Caco-2 (cell line): ENCODE measurements around the gene EXOC2. TPM values are rescaled to one million over a fixed set of nuclear protein-coding genes. Genes with fewer than 3 reads are reported as not detected.

Experiments used
- BruUV-seq: library from RNA; stranded (reverse); fragments of 400-500 nt; replicated peaks from 2 replicates; lab custom pipeline; 2021; lab: Mats Ljungman, UMichigan
- CTCF ChIA-PET: fragments of 300-600 bp; sonication (Branson Sonifier 250); formaldehyde crosslinking; loops from one replicate; lab custom pipeline; 2022; ENCODE audit warnings: antibody characterized with exemption; lab: Charles Lee
- POLR2A ChIA-PET: fragments of 300-600 bp; sonication (Branson Sonifier 250); formaldehyde crosslinking; loops from one replicate; lab custom pipeline; 2022; ENCODE audit warnings: antibody characterized with exemption; lab: Charles Lee
- DNase-seq, 2 experiments: peaks; one replicate each; pipeline versions ENCODE4 v3.0.0 to v3.0.0-alpha.2; 2020 to 2022
- H3K27me3 ChIP-seq: replicated peaks from 2 replicates; pipeline ENCODE4 v1.6.0; 2011; ENCODE audit warnings: low read length; ENCODE audit not compliant: control insufficient read depth, insufficient read depth
- H3K36me3 ChIP-seq: 2 replicates; pipeline ENCODE4 v1.5.1; 2011; ENCODE audit warnings: low read length; ENCODE audit not compliant: control insufficient read depth, insufficient read depth
- H3K4me1 ChIP-seq: fragments of 250-450 bp; sonication (Bioruptor Pico); 2 replicates; pipeline ENCODE4 v1.5.1; 2020; ENCODE audit warnings: mild to moderate bottlenecking
- H3K4me3 ChIP-seq: 2 replicates; pipeline ENCODE4 v1.5.1; 2011; ENCODE audit warnings: low read depth, mild to moderate bottlenecking, control low read depth, low read length
- H3K9me3 ChIP-seq: fragments of 250-450 bp; sonication (Bioruptor Pico); 2 replicates; pipeline ENCODE4 v1.5.1; 2020; ENCODE audit warnings: mild to moderate bottlenecking, moderate library complexity
- H3K27ac Mint-ChIP-seq: one replicate; pipeline ENCODE4 v1.8.0; 2022; ENCODE audit warnings: mixed read lengths; ENCODE audit not compliant: unreplicated experiment
- H3K27me3 Mint-ChIP-seq: one replicate; pipeline ENCODE4 v1.8.0; 2022; ENCODE audit warnings: mixed read lengths; ENCODE audit not compliant: insufficient read depth, unreplicated experiment
- H3K36me3 Mint-ChIP-seq: one replicate; pipeline ENCODE4 v1.8.0; 2022; ENCODE audit warnings: mild to moderate bottlenecking, mixed read lengths; ENCODE audit not compliant: insufficient read depth, unreplicated experiment
- H3K4me1 Mint-ChIP-seq: one replicate; pipeline ENCODE4 v1.8.0; 2022; ENCODE audit warnings: low read depth, mixed read lengths; ENCODE audit not compliant: unreplicated experiment
- H3K4me3 Mint-ChIP-seq: one replicate; pipeline ENCODE4 v1.8.0; 2022; ENCODE audit warnings: mild to moderate bottlenecking, moderate library complexity, mixed read lengths; ENCODE audit not compliant: unreplicated experiment
- H3K9me3 Mint-ChIP-seq: one replicate; pipeline ENCODE4 v1.8.0; 2022; ENCODE audit warnings: mixed read lengths; ENCODE audit not compliant: unreplicated experiment
- intact Hi-C: fragments of 100-400 bp; cut with micrococcal nuclease; formaldehyde crosslinking; loops from one replicate; pipeline ENCODE4 v1.10.0; 2022; ENCODE audit not compliant: unreplicated experiment
- total RNA-seq: library from RNA; stranded (reverse); gene quantifications from 2 replicates; pipeline ENCODE4 v1.2.3, GENCODE V29; 2022
- TF ChIP-seq, protein P1 (sequence below), 2 experiments: fragments of 200-600 bp in 1 of 2; IDR thresholded peaks; 1 replicate in 1 of 2; 2 replicates in 1 of 2; pipeline versions ENCODE4 v1.5.1 to v1.8.0; 2011 to 2022; ENCODE audit warnings: antibody characterized with exemption in 1 of 2, control low read depth in 1 of 2, inconsistent platforms in 1 of 2, low read depth in 1 of 2, low read length in 1 of 2, mild to moderate bottlenecking in 1 of 2, moderate library complexity in 1 of 2; ENCODE audit not compliant: insufficient read depth in 1 of 2, severe bottlenecking in 1 of 2, unreplicated experiment in 1 of 2

Gene EXOC2
- total RNA-seq, 1 experiment from 2014 or later = 21.4 TPM

DNA sequence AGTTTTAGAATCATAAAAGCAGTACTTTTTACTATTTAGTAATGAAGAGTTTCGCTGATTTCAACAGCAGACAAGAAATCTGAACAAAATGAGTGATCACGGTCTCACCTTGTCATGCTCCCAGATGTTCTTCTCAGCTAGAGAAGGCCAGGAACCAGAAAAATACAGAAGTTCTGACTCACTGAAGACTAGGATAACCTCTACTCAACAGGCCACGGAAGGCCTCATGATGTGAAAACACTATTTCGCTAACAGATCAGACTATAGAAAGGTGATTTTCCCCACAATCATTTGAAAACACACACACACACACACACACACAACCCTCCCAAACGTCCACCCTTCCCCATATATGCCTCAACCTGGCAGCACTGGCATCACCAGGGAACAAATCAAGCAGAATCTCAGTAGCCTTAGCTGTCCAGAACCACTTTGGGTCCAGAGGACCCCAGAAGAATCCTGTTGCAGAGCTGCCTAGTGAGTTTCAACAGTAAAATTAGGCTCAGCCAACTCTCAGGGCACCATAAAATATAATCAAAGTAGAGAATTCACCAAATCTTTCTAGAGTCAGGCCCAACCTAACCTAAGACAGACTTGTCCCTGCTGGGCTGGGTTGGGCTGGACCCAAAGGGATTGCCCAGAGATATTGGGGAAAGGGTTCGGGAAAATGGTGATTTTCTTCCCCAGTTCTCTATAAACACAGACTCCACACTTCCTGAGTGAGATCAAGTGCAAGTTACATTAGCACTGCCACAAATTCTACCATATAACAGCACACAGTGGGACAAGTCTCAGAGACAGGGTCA is 7.9 kb downstream of the EXOC2 start:
- intact Hi-C loops = loop anchor here (5.0 kb wide), 1 partner anchor 68 kb away; no protein-coding TSS in a partner anchor

DNA sequence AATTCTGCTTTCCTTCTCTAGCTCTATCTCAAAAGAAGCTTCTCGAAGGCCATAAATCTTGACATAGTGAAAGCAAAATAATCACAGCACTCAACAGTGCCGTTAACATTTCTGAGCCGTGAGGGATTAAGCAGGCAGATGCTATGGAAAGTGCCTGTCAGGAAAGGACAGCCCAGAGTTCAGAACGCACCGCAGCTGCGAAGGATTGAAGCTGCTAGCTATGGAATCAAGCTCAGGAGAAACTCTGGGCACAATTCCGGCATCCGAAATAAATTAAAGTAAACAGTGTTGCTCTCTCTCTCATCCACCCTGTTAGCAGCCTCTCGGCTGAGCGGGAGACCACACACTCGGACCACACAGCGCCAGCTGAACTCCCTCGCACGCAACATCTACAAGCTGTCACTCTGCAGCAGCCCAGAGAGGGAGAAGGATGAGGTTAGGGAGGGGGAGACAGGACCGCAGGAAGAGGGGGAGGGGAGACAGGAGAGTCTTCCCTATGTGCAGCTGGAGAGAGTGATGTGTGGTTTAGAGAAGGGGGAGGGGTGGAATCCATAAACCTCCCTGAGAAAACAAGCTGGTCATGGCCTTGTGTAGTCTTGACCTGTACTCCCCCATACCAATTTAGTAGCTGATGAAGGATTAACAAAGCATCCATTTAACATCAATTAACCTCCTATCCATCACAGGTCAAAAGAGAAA is 9.0 kb downstream of the EXOC2 start:
- Histone ChIP-seq H3K27me3 (no peaks in the 10 kb centered on the region), H3K4me1 (no peaks in the 10 kb centered on the region), H3K9me3 (no peaks in the 10 kb centered on the region), H3K4me3 (no peak overlapping the region), H3K36me3 (no peaks in the 10 kb centered on the region)
- peaks cover 9% of the 10 kb centered on the region for H3K4me1 Mint-ChIP-seq
- BruUV-seq = no TSS peak
- H3K4me3 Mint-ChIP-seq = no peak overlapping the region
- intact Hi-C loops = no loop called here
- peak in 1 of 2 experiments; percentile 5 for DNase-seq
- peaks cover 7% of the 10 kb centered on the region for H3K36me3 Mint-ChIP-seq
- no peak overlapping the region for H3K27ac Mint-ChIP-seq
- POLR2A ChIA-PET = interaction anchor here (0.6 kb wide), 1 partner anchor 585 kb away, joined by 3 read pairs; no protein-coding TSS in a partner anchor
- H3K9me3 Mint-ChIP-seq = no peaks in the 10 kb centered on the region
- H3K27me3 Mint-ChIP-seq = no peaks in the 10 kb centered on the region
- TF ChIP-seq, protein P1, sequence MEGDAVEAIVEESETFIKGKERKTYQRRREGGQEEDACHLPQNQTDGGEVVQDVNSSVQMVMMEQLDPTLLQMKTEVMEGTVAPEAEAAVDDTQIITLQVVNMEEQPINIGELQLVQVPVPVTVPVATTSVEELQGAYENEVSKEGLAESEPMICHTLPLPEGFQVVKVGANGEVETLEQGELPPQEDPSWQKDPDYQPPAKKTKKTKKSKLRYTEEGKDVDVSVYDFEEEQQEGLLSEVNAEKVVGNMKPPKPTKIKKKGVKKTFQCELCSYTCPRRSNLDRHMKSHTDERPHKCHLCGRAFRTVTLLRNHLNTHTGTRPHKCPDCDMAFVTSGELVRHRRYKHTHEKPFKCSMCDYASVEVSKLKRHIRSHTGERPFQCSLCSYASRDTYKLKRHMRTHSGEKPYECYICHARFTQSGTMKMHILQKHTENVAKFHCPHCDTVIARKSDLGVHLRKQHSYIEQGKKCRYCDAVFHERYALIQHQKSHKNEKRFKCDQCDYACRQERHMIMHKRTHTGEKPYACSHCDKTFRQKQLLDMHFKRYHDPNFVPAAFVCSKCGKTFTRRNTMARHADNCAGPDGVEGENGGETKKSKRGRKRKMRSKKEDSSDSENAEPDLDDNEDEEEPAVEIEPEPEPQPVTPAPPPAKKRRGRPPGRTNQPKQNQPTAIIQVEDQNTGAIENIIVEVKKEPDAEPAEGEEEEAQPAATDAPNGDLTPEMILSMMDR (IDR thresholded peaks at IDR 0.05; ENCODE audit: insufficient read depth in 1 of 2, low read depth in 1 of 2, low read length in 1 of 2, severe bottlenecking in 1 of 2, unreplicated experiment in 1 of 2) = no peak
- CTCF ChIA-PET = interaction anchor here (0.8 kb wide), 1 partner anchor 38 kb away, joined by 3 read pairs; no protein-coding TSS in a partner anchor

More for the DNA sequence above, 7.9 kb downstream of the EXOC2 start:
- ChIA-PET CTCF (interaction anchor here (0.8 kb wide), 1 partner anchor 37 kb away, joined by 3 read pairs; no protein-coding TSS in a partner anchor), POLR2A (no interaction called here)
- Mint-ChIP-seq H3K27me3 (no peaks in the 10 kb centered on the region), H3K27ac (no peak overlapping the region), H3K36me3 (peaks cover 7% of the 10 kb centered on the region), H3K9me3 (no peaks in the 10 kb centered on the region), H3K4me3 (no peak overlapping the region), H3K4me1 (peaks cover 9% of the 10 kb centered on the region)
- H3K36me3 ChIP-seq = no peaks in the 10 kb centered on the region
- no peak overlapping the region for H3K4me3 ChIP-seq
- no peaks in the 10 kb centered on the region for H3K4me1 ChIP-seq
- TF ChIP-seq, protein P1 (IDR thresholded peaks at IDR 0.05; ENCODE audit: insufficient read depth in 1 of 2, low read depth in 1 of 2, low read length in 1 of 2, severe bottlenecking in 1 of 2, unreplicated experiment in 1 of 2) = no peak
- no peaks in the 10 kb centered on the region for H3K27me3 ChIP-seq
- DNase-seq = no peak
- no TSS peak for BruUV-seq
- H3K9me3 ChIP-seq = no peaks in the 10 kb centered on the region

DNA sequence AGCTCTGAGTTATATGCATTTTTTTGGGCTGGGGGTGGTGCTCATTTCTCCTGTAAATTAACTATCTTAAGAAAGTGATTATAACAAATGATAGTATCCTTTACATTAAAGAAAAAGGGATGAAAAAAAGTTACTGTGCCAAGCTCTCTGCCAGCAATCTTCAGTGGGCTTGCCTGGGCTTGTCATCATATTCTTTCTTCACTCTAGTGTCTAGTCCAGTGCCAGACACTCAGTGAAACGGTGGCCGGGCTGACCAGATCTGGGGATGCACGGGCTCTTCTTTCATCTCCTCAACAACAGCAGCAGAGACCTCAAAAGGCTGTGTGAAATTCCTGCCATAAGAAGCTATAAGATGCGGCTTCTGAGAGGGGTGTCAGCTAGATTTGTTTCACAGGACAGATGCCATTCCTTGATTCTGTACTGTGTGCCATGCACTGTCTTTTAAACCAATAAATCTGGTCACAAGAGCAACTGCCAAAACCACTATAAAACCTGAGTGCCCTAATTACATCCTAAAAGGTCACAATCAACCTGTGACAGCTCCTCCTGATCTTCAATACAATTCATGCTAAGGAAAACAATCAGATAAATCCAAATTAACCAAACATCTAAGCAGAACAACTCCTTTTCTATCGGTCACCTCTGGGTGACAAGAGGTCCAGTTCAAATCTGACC is 12.1 kb downstream of the EXOC2 start:
- DNase-seq = no peak
- H3K4me3 Mint-ChIP-seq = no peak overlapping the region
- peaks cover 9% of the 10 kb centered on the region for H3K4me1 Mint-ChIP-seq
- Histone ChIP-seq H3K27me3 (no peaks in the 10 kb centered on the region), H3K36me3 (no peaks in the 10 kb centered on the region), H3K4me1 (no peaks in the 10 kb centered on the region), H3K4me3 (no peak overlapping the region), H3K9me3 (no peaks in the 10 kb centered on the region)
- no peak overlapping the region for H3K27ac Mint-ChIP-seq
- TF ChIP-seq, protein P1 (IDR thresholded peaks at IDR 0.05; ENCODE audit: insufficient read depth in 1 of 2, low read depth in 1 of 2, low read length in 1 of 2, severe bottlenecking in 1 of 2, unreplicated experiment in 1 of 2) = no peak
- no peaks in the 10 kb centered on the region for H3K27me3 Mint-ChIP-seq
- ChIA-PET POLR2A (no interaction called here), CTCF (no interaction called here)
- BruUV-seq = no TSS peak
- H3K36me3 Mint-ChIP-seq = peaks cover 7% of the 10 kb centered on the region
- intact Hi-C loops = no loop called here
- no peaks in the 10 kb centered on the region for H3K9me3 Mint-ChIP-seq
